ENCODE data around the gene MBD2. TPM values are rescaled to one million over a fixed set of nuclear protein-coding genes. Genes with fewer than 3 reads are reported as not detected.
A peak's percentile ranks its signal among the peaks of the same experiment; 100 is the strongest.
"Not testable (repeated sequence)": the region's sequence is repeated elsewhere in the genome, so short reads cannot be mapped to it uniquely, and the experiment has no call there.

Gene MBD2
- total RNA-seq, 1 experiment from 2014 or later, result 36.0 TPM

DNA sequence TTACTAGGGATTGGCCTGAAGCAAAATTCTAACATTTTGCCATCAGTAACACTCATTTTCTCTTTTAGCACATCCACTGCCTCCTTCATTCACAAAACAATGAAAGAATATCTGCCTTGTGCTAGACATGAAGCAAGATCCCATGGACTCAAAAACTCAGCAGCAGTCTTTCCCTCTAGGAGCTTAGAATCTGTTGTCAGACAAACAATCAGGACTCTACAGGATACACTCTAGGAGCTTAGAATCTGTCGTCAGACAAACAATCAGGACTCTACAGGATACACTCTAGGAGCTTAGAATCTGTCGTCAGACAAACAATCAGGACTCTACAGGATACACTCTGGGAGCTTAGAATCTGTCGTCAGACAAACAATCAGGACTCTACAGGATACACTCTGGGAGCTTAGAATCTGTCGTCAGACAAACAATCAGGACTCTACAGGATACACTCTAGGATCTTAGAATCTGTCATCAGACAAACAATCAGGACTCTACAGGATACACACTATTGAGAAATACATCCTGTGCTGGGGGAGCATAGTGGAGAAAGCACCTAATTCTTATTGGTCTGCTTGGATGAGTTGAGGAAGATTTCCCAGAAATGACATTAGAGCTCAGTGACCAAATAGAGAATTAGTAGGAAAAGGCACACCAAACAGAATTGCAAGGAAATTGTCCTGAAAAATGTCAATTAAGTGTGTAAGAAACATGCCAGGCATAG is 100.6 kb downstream of the MBD2 start:
- DNase-seq (ENCODE audit: low spot score); in situ Hi-C loops (cut with HindIII; ENCODE audit: low sequenced_read_pairs): not testable (repeated sequence)

GRCh38 chr18:54119524-54120019 is 104.9 kb downstream of the MBD2 start:
- DNase-seq (ENCODE audit: low spot score), result peak; percentile 75
- in situ Hi-C loops (cut with HindIII; ENCODE audit: low sequenced_read_pairs), result no loop called here

- no peak for DNase-seq (ENCODE audit: low spot score)
These were observed 106.4 kb downstream of the MBD2 start for GRCh38 chr18:54117853-54118773.

DNA sequence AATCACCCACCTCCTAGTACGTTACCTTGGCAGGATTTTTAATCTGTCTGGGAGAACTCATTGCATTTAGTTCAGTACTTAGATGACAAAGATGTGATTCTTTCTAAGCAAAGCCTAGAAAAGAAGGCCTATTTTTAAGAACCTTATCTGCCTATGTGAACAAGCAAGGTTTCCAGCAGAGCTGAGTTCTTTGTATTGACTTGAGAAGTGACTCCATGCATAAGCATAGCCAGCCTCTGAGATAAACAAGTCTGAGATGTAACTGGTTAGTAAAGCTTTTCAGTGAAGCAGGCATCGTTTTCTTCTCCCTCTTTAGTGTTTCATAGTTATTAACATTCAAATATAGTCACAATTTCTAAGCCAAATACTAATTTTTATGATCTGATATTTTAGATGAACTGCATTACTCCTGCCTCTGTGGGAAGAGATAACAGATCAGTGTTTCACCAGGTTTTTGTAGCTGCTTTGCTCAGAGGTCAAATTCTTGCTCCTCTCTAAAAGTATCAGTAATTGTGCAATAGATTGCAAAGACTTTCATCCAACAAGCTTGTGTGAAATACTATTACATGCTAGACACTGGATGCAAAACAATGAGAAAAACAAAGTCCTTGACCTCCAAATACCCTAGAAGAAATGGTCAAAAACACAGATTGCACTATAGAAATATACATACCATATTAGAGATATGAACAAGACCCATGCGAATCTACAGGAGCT is 107.8 kb downstream of the MBD2 start:
- DNase-seq (ENCODE audit: low spot score), result no peak
- in situ Hi-C loops (cut with HindIII; ENCODE audit: low sequenced_read_pairs), result no loop called here

More at GRCh38 chr18:54117853-54118773, 106.4 kb downstream of the MBD2 start:
- in situ Hi-C loops (cut with HindIII; ENCODE audit: low sequenced_read_pairs), result no loop called here

DNA sequence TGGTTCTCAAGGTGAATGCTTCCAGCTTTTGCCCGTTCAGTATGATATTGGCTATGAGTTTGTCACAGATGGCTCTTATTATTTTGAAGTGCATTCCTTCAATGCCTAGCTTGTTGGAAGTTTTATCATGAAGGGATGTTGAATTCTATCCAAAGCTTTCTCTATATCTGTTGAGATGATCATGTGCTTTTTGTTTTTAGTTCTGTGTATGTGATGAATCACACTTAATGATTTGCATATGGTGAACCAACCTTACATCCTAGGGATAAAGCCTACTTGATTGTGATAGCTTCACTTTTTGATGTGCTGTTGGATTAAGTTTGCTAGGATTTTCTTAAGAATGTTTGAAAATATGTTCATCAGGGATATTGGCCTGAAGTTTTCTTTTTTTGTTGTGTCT is 112.1 kb downstream of the MBD2 start:
- in situ Hi-C loops (cut with HindIII; ENCODE audit: low sequenced_read_pairs), result no loop called here
- no peak for DNase-seq (ENCODE audit: low spot score)

- in situ Hi-C loops (cut with HindIII; ENCODE audit: low sequenced_read_pairs), result no loop called here
- no peak for DNase-seq (ENCODE audit: low spot score)
These were observed 115.3 kb downstream of the MBD2 start for GRCh38 chr18:54109131-54109683.

DNA sequence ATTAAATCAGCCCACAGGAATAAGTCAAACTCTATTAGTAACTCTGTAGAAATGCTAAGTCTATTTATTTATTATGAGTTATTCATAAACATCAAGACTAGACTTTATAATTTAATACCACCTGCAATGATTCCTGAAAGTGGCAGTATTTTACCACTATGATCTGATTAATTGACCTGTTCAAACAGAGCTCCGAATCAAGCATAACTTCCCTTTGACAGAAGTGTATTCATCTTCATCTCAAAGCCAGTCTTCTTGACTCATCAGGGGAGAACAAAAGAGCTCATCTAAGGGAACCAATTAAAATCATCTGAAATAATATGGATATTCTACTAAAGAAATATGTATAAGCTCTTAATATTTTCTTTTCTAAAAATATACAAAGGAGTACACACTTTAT is 122.3 kb downstream of the MBD2 start:
- in situ Hi-C loops (cut with HindIII; ENCODE audit: low sequenced_read_pairs), result no loop called here

More for the DNA sequence above, 122.3 kb downstream of the MBD2 start:
- no peak for DNase-seq (ENCODE audit: low spot score)

Other genes starting within 250 kb of the MBD2 start
- 16.9 and 34.5 TPM in 2 replicates for gene POLI, start 44.8 kb upstream of the MBD2 start, total RNA-seq (2014; rRNA removed; shearing (Covaris generic))
- not detected in 2 replicates for gene STARD6, start 133.2 kb upstream of the MBD2 start, total RNA-seq (2014; rRNA removed; shearing (Covaris generic))
- gene C18orf54, start 133.2 kb upstream of the MBD2 start, total RNA-seq (2014; rRNA removed; shearing (Covaris generic)), result 7.9 and 9.9 TPM in 2 replicates